Activated CD4-positive, alpha-beta T cell treated with anti-CD3 and anti-CD28 coated beads for 36 hours (primary cell): ENCODE results near the gene PSME3IP1. TPM values are rescaled to one million over a fixed set of nuclear protein-coding genes. Genes with fewer than 3 reads are reported as not detected.
A peak's percentile ranks its signal among the peaks of the same experiment; 100 is the strongest.
"Not testable (repeated sequence)": the region's sequence is repeated elsewhere in the genome, so short reads cannot be mapped to it uniquely, and the experiment has no call there.

Experiments used
- ATAC-seq: fragments of 200-7000 bp; cut with Tn5 transposase; one replicate; pipeline ENCODE4 v1.10.0; 2021; ENCODE audit warnings: mild to moderate bottlenecking, moderate library complexity
- CTCF ChIA-PET: fragments of 350-600 bp; sonication (Branson Sonifier 250); formaldehyde crosslinking; loops from one replicate; lab custom pipeline; 2021; ENCODE audit warnings: antibody characterized with exemption; lab: Charles Lee
- POLR2A ChIA-PET: fragments of 350-600 bp; sonication (Branson Sonifier 250); formaldehyde crosslinking; loops from one replicate; lab custom pipeline; 2021; ENCODE audit warnings: antibody characterized with exemption, inconsistent platforms; lab: Charles Lee
- DNase-seq: peaks from one replicate; pipeline ENCODE4 v3.0.0-alpha.2; 2020
- H3K27ac Mint-ChIP-seq: one replicate; pipeline ENCODE4 v1.8.0; 2021; ENCODE audit warnings: mixed read lengths
- H3K27me3 Mint-ChIP-seq: one replicate; pipeline ENCODE4 v1.8.0; 2021; ENCODE audit warnings: mixed read lengths
- H3K36me3 Mint-ChIP-seq: one replicate; pipeline ENCODE4 v1.8.0; 2021; ENCODE audit warnings: low read depth, mixed read lengths
- H3K4me1 Mint-ChIP-seq: one replicate; pipeline ENCODE4 v1.8.0; 2021; ENCODE audit warnings: mixed read lengths
- H3K4me3 Mint-ChIP-seq: one replicate; pipeline ENCODE4 v1.8.0; 2021; ENCODE audit warnings: mild to moderate bottlenecking, moderate library complexity, mixed read lengths
- H3K9me3 Mint-ChIP-seq: one replicate; pipeline ENCODE4 v1.8.0; 2021; ENCODE audit warnings: low read depth, mixed read lengths
- intact Hi-C, 2 experiments: fragments of 100-400 bp; cut with DNase I in 1 of 2; cut with micrococcal nuclease in 1 of 2; formaldehyde crosslinking; loops; one replicate each; pipeline versions ENCODE4 v1.14.2 to v1.15.1; 2022 to 2024; cut with DNase I, micrococcal nuclease
- total RNA-seq, 2 experiments: library from RNA; stranded (reverse); gene quantifications; one replicate each; pipeline ENCODE4 v1.2.3, GENCODE V29; 2021

Gene PSME3IP1
- total RNA-seq, 2 experiments from 2014 or later: 111 to 156 TPM

DNA sequence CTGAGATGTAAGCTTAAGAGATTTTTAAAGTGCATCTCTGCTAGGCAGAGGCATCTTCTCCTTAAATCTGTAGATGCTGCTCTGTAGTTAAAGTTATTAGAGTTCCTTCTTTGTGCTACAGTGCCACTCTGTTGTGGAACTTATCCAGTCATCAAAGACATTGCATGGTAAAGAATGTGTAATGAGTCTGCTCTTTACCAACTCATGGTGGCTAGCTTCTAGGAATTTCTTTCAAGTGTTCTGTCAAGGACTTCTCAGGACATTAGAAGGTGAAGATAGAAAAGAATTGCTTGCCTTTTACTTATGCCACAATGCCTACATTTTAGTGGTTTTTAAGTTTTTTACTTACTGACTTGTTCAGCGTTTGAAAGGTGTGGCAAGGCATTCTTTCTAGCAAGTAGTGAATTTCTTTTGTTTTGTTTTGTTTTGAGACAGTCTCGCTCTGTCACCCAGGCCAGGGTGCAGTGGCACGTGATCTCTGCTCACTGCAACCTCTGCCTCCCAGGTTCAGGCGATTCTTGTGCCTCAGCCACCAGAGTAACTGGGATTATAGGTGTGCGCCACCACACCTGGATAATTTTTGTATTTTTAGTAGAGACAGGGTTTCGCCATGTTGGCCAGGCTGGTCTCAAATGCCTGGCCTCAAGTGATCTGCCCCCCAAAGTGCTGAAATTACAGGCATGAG is 39.0 kb upstream of the PSME3IP1 start:
- CTCF ChIA-PET: interaction anchor here (0.8 to 1.1 kb wide), 2 partner anchors 9 to 73 kb away, joined by 3 read pairs; no protein-coding TSS in a partner anchor
- POLR2A ChIA-PET: no interaction called here
- H3K4me3 Mint-ChIP-seq: no peak overlapping the region
- intact Hi-C loops: no loop called here
- no peak for DNase-seq
- H3K36me3 Mint-ChIP-seq: peaks cover 52% of the 10 kb centered on the region
- no peaks in the 10 kb centered on the region for H3K4me1 Mint-ChIP-seq
- no peak overlapping the region for H3K27ac Mint-ChIP-seq
- H3K27me3 Mint-ChIP-seq: no peaks in the 10 kb centered on the region
- ATAC-seq: no peak
- H3K9me3 Mint-ChIP-seq: no peaks in the 10 kb centered on the region

GRCh38 chr16:57223057-57223456 is 37.2 kb upstream of the PSME3IP1 start:
- CTCF ChIA-PET: interaction anchor here (0.6 to 1.7 kb wide), 4 partner anchors 8 to 30 kb away, joined by 3 to 5 read pairs (median 3); no protein-coding TSS in a partner anchor
- no peaks in the 10 kb centered on the region for H3K4me1 Mint-ChIP-seq
- no peak overlapping the region for H3K4me3 Mint-ChIP-seq
- ATAC-seq: no peak
- intact Hi-C loops: no loop called here
- no peak for DNase-seq
- peaks cover 62% of the 10 kb centered on the region for H3K36me3 Mint-ChIP-seq
- POLR2A ChIA-PET: no interaction called here
- H3K27me3 Mint-ChIP-seq: no peaks in the 10 kb centered on the region
- peaks cover 6% of the 10 kb centered on the region for H3K9me3 Mint-ChIP-seq
- no peak overlapping the region for H3K27ac Mint-ChIP-seq

- H3K9me3 Mint-ChIP-seq: peaks cover 22% of the 10 kb centered on the region
- H3K4me1 Mint-ChIP-seq: no peaks in the 10 kb centered on the region
- ATAC-seq: no peak
- DNase-seq: no peak
- no peak overlapping the region for H3K27ac Mint-ChIP-seq
- H3K4me3 Mint-ChIP-seq: no peak overlapping the region
- no peaks in the 10 kb centered on the region for H3K27me3 Mint-ChIP-seq
- intact Hi-C loops: no loop called here
- ChIA-PET CTCF (interaction anchor here (0.6 to 0.7 kb wide), 2 partner anchors 30 to 201 kb away, joined by 3 to 4 read pairs; no protein-coding TSS in a partner anchor), POLR2A (no interaction called here)
- peaks cover 81% of the 10 kb centered on the region for H3K36me3 Mint-ChIP-seq
Measured at GRCh38 chr16:57216968-57217367, 31.1 kb upstream of the PSME3IP1 start.

DNA sequence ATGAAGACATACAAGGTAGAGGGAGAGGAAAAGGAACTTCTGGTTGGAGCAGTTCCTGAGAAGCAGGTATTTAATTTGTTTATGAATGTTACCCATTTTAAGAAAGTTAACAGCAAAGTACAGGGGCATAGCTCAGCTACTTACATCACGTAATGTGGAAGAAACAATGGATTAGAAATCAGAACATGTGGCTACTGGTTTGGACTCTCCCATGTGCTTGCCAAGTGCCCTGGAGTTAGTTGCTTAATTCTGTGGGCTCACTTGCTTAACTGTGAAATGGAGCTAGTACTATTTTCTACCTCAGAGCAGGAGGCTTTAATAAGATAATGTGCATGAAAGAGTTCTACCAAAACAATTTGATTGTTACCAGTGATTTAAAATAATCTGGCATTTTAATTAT is 27.6 kb upstream of the PSME3IP1 start:
- Mint-ChIP-seq H3K27ac (peak overlapping the region; percentile 13), H3K4me1 (no peaks in the 10 kb centered on the region), H3K36me3 (peaks cover 69% of the 10 kb centered on the region), H3K9me3 (peaks cover 18% of the 10 kb centered on the region), H3K27me3 (no peaks in the 10 kb centered on the region), H3K4me3 (no peak overlapping the region)
- ATAC-seq (no peak), DNase-seq (no peak)
- ChIA-PET CTCF (interaction anchor here (0.5 to 1.1 kb wide), 3 partner anchors 16 to 129 kb away, joined by 3 to 4 read pairs (median 3); no protein-coding TSS in a partner anchor), POLR2A (no interaction called here)
- intact Hi-C loops: no loop called here

DNA sequence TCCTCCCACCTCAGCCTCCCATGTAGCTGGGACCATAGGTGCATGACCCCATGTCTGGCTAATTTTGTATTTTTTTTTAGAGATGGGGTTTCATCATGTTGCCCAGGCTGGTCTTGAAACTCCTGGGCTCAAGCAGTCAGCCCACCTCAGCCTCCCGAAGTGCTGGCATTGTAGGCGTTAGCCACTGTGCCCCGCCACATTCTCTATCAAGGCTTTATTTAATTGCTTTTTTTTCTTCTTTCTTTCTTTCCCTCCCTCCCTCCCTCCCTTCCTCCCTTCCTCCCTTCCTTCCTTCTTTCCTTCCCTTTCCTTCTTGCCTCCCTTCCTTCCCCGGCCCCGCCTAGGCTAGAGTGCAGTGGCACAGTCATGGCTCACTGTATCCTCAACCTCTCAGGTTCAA is 23.9 kb upstream of the PSME3IP1 start:
- no peaks in the 10 kb centered on the region for H3K27me3 Mint-ChIP-seq
- POLR2A ChIA-PET: no interaction called here

DNA sequence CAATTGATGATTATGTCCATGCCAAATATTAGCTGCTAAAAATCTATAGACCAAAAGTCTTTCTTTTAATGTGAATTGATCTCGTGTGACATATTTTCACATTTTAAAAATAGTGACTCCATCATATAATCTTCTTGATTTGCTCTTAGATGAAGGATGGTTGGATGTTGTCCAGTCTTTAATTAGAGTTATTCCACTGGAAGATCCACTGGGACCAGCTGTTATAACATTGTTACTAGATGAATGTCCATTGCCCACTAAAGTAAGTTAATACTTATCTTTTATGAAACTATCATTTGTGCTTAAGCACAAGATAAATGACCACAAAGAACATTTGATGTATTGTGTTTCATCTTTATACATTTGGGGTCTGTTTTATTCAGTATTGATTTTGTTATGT is 23.1 kb upstream of the PSME3IP1 start:
- DNase-seq: no peak
- H3K4me3 Mint-ChIP-seq: no peak overlapping the region
- ATAC-seq: no peak
- no peaks in the 10 kb centered on the region for H3K9me3 Mint-ChIP-seq
- POLR2A ChIA-PET: no interaction called here
- intact Hi-C loops: no loop called here
- CTCF ChIA-PET: interaction anchor here (0.9 kb wide), 1 partner anchor 19 kb away, joined by 4 read pairs; no protein-coding TSS in a partner anchor
- no peak overlapping the region for H3K27ac Mint-ChIP-seq
- peaks cover 54% of the 10 kb centered on the region for H3K36me3 Mint-ChIP-seq
- H3K4me1 Mint-ChIP-seq: no peaks in the 10 kb centered on the region
- H3K27me3 Mint-ChIP-seq: no peaks in the 10 kb centered on the region

More for the DNA sequence above, 23.9 kb upstream of the PSME3IP1 start:
- Mint-ChIP-seq H3K4me3 (no peak overlapping the region), H3K27ac (no peak overlapping the region), H3K36me3 (peaks cover 59% of the 10 kb centered on the region), H3K4me1 (no peaks in the 10 kb centered on the region), H3K9me3 (peaks cover 3% of the 10 kb centered on the region)
- DNase-seq: no peak
- intact Hi-C loops: no loop called here
- CTCF ChIA-PET: no interaction called here
- ATAC-seq: no peak

- no peak overlapping the region for H3K27ac Mint-ChIP-seq
- CTCF ChIA-PET: interaction anchor here (0.7 to 1.3 kb wide), 3 partner anchors 11 to 236 kb away, joined by 3 to 4 read pairs (median 4); no protein-coding TSS in a partner anchor
Measured at GRCh38 chr16:57204675-57205074, 18.8 kb upstream of the PSME3IP1 start.

DNA sequence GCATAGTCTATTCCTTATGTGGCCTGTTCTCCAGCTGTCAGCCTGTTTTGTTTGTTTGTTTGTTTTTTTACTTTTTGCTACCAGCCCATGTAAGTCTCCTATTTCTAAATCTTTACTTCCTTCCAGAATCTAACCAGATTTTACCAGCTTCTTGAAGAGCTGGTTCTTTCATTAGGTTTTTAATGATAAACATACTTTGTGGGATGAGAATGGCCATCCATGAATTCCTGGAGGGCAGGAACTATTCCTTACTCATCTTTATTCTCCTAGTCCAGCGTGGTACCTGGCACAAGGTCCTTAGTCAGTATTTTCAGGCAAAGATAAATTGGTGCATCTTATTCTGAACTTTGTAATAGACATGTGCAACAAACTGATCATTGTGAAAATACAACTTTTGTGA is 17.6 kb upstream of the PSME3IP1 start:
- DNase-seq: no peak
- CTCF ChIA-PET: no interaction called here
- no peak overlapping the region for H3K27ac Mint-ChIP-seq
- H3K4me1 Mint-ChIP-seq: no peaks in the 10 kb centered on the region
- no peak overlapping the region for H3K4me3 Mint-ChIP-seq
- POLR2A ChIA-PET: no interaction called here
- H3K27me3 Mint-ChIP-seq: no peaks in the 10 kb centered on the region
- H3K9me3 Mint-ChIP-seq: no peaks in the 10 kb centered on the region
- H3K36me3 Mint-ChIP-seq: peaks cover 29% of the 10 kb centered on the region
- no peak for ATAC-seq
- intact Hi-C loops: no loop called here

More at GRCh38 chr16:57204675-57205074, 18.8 kb upstream of the PSME3IP1 start:
- no peak overlapping the region for H3K4me3 Mint-ChIP-seq
- H3K36me3 Mint-ChIP-seq: peaks cover 34% of the 10 kb centered on the region
- POLR2A ChIA-PET: no interaction called here
- DNase-seq (peak; percentile 7), ATAC-seq (no peak)
- H3K4me1 Mint-ChIP-seq: no peaks in the 10 kb centered on the region
- intact Hi-C loops: no loop called here
- no peaks in the 10 kb centered on the region for H3K27me3 Mint-ChIP-seq
- H3K9me3 Mint-ChIP-seq: no peaks in the 10 kb centered on the region

GRCh38 chr16:57202095-57202886 is 16.5 kb upstream of the PSME3IP1 start:
- POLR2A ChIA-PET: no interaction called here
- no peak overlapping the region for H3K27ac Mint-ChIP-seq
- no peaks in the 10 kb centered on the region for H3K27me3 Mint-ChIP-seq
- CTCF ChIA-PET: interaction anchor here (0.9 to 1.1 kb wide), 2 partner anchors 9 to 17 kb away, joined by 3 read pairs; partner anchors contain the start of gene PSME3IP1
- intact Hi-C loops: no loop called here
- no peaks in the 10 kb centered on the region for H3K9me3 Mint-ChIP-seq
- no peak for DNase-seq
- H3K36me3 Mint-ChIP-seq: peaks cover 22% of the 10 kb centered on the region
- ATAC-seq: no peak
- H3K4me3 Mint-ChIP-seq: no peak overlapping the region
- no peaks in the 10 kb centered on the region for H3K4me1 Mint-ChIP-seq

DNA sequence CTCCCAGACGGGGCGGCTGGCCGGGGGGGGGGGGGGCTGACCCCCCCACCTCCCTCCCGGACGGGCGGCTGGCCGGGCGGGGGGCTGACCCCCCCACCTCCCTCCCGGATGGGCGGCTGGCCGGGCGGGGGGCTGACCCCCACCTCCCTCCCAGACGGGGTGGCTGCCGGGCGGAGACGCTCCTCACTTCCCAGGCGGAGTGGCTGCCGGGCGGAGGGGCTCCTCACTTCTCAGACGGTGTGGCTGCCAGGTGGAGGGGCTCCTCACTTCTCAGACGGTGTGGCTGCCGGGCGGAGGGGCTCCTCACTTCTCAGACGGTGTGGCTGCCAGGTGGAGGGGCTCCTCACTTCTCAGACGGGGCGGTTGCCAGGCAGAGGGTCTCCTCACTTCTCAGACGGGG is 15.1 kb upstream of the PSME3IP1 start:
- H3K27ac Mint-ChIP-seq, POLR2A ChIA-PET, CTCF ChIA-PET, H3K9me3 Mint-ChIP-seq, ATAC-seq, H3K4me1 Mint-ChIP-seq, intact Hi-C loops, H3K4me3 Mint-ChIP-seq, H3K27me3 Mint-ChIP-seq, DNase-seq: not testable (repeated sequence)
- peaks cover 18% of the 10 kb centered on the region for H3K36me3 Mint-ChIP-seq

DNA sequence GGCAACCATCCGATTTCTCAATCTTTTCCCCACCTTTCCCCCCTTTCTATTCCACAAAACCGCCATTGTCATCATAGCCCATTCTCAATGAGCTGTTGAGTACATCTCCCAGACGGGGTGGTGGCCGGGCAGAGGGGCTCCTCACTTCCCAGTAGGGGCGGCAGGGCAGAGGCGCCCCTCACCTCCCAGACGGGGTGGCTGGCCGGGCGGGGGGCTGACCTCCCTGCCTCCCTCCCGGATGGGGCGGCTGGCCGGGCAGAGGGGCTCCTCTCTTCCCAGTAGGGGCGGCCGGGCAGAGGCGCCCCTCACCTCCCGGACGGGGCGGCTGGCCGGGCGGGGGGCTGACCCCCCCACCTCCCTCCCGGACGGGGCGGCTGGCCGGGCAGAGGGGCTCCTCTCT is 14.5 kb upstream of the PSME3IP1 start:
- intact Hi-C loops, DNase-seq, H3K9me3 Mint-ChIP-seq, H3K4me3 Mint-ChIP-seq, H3K27ac Mint-ChIP-seq, ATAC-seq, H3K4me1 Mint-ChIP-seq, POLR2A ChIA-PET, CTCF ChIA-PET, H3K27me3 Mint-ChIP-seq: not testable (repeated sequence)
- H3K36me3 Mint-ChIP-seq: peaks cover 12% of the 10 kb centered on the region
